Prostate gland (tissue), 2 donors: ENCODE measurements around the gene YARS1. TPM values are rescaled to one million over a fixed set of nuclear protein-coding genes. Genes with fewer than 3 reads are reported as not detected.

Experiments
- DNase-seq: peaks from one replicate; pipeline ENCODE4 v3.0.0-alpha.2; 2019; ENCODE audit warnings: low spot score
- H3K27ac ChIP-seq, 2 donors: fragments of 200-600 bp; sonication (generic); 2 replicates each; pipeline ENCODE4 v1.5.1; 2017 to 2019
- H3K27me3 ChIP-seq: fragments of 200-600 bp; sonication (generic); replicated peaks from 2 replicates; pipeline ENCODE4 v1.5.1; 2019; ENCODE audit not compliant: insufficient read depth
- H3K36me3 ChIP-seq, 2 donors: fragments of 200-600 bp; sonication (generic); 1 replicate in 1 of 2; 2 replicates in 1 of 2; pipeline versions ENCODE4 v1.5.1 to v1.8.1; 2017 to 2019
- H3K4me1 ChIP-seq: fragments of 200-600 bp; sonication (generic); replicated peaks from 2 replicates; pipeline ENCODE4 v1.5.1; 2019
- H3K4me3 ChIP-seq, 2 donors: fragments of 200-600 bp; sonication (generic); 2 replicates each; pipeline ENCODE4 v1.5.1; 2017 to 2019
- H3K9me3 ChIP-seq: fragments of 200-600 bp; sonication (generic); 2 replicates; pipeline ENCODE4 v1.5.1; 2017
- POLR2A ChIP-seq: fragments of 450-650 bp; IDR thresholded peaks from one replicate; pipeline ENCODE4 v1.6.1; 2016; ENCODE audit warnings: antibody characterized with exemption, mild to moderate bottlenecking
- POLR2AphosphoS5 ChIP-seq: sonication (generic); formaldehyde crosslinking; IDR thresholded peaks from one replicate; pipeline ENCODE4 v1.6.1; 2017; ENCODE audit warnings: antibody characterized with exemption
- whole genome bisulfite sequencing: methylation state at CpG from one replicate; pipeline ENCODE4 v1.1.5; 2018; 5-methylcytosine and 5-hydroxymethylcytosine counted together
- intact Hi-C: fragments of 100-400 bp; cut with DNase I; formaldehyde crosslinking; loops from one replicate; pipeline ENCODE4 v1.14.2; 2022
- total RNA-seq, 2 donors: library from RNA; depleted of rRNA; stranded (reverse); fragments of >200 nt; gene quantifications; one replicate each; pipeline ENCODE4 v1.1.0, GENCODE V29; 2016
- TF ChIP-seq, protein P1 (sequence below), 4 experiments: fragments of 200-600 bp in 2 of 4; fragments of 450-650 bp in 2 of 4; sonication (generic) in 2 of 4; IDR thresholded peaks; 1 replicate in 3 of 4; 2 replicates in 1 of 4; pipeline ENCODE4 v1.5.1; 2016 to 2019; ENCODE audit warnings: antibody characterized with exemption in 4 of 4, mild to moderate bottlenecking in 2 of 4, moderate library complexity in 2 of 4

Gene YARS1
- 10 to 100 TPM; 32.0 to 63.5 TPM for total RNA-seq

DNA sequence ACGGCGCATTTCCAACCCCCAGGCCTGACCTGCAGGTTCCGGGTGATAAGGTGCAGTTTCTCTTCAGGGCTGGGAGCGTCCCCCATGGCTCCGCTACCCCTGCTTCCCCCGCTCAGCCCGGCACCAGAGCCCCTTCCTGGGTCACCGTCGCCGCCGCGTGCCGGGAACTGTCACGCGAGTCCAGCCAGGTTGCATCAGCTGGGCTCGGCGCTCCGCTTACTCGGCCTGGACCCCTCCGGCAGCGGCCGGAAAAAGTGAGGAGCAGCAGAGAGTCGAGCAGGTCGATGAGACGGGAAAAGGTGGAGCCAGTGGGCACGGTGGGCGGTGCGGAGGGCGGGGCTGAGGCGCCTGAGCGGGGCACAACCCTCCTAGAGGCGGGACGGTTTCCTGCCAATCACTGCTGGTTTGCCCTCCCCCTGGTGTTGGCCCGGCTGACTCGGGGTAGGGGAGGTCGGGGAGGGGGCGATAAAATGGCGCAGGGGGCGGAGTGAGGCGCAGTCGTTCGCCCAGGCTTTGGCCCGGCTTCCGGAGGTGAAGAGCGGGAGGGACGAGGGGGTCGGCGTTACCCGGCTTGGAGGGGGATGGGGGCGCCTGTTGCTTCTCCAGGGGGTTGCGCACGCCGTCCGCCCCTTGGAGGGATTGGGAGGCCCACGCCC, at the start of gene YARS1, which contains the start of gene S100PBP:
TSS of gene YARS1 (minus strand) at position 200 of the 656 bp plus-strand sequence. CDS start at position 86, 114 bp downstream.
TSS of gene S100PBP (plus strand) at position 495 of the 656 bp plus-strand sequence. CDS start 8,447 bp downstream, outside the sequence.
- intact Hi-C loops, result no loop called here
- H3K36me3 ChIP-seq, result no peaks in the 10 kb centered on the region
- H3K27ac ChIP-seq, result peak within 1 kb of the TSS; percentile 96 to 99

DNA sequence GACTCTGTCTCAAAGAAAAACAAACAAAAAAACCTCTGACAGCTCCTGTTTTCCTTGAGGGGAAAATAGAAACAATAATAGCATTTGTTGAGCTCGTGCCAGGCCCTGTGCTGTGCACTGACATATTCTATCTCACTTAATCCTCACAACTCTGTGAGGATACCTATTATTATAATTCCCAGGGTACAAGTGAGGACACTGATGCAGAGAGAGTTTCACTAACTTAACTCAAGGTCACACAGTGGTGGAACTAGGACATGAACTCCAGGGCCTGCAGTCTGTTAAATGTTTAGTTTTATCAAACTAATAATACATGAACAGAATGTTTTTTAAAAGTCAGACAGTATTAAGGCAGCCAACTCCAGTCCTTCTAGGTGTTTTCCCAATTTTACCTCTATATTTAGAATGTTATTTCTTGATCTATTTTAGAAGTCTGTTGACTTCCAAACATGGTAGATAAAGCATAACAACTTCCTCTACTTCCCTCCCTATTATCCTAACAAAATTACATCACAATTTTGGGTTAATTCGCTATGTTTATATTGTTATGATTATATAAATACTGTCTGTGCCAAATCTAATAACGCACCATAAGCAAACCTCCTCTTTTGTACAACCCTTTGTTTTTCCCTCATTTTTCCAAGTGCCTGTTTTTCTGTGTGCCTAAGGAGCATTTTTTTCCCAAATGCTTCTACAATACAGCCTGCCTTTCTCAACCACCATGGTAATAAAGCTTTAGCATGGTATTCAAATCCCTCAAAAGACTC, 48.7 kb upstream of the YARS1 start:
- Histone ChIP-seq H3K36me3 (no peaks in the 10 kb centered on the region), H3K4me1 (peaks cover 4% of the 10 kb centered on the region)

More for the DNA sequence above, at the start of gene YARS1, which contains the start of gene S100PBP:
- Histone ChIP-seq H3K9me3 (no peaks in the 10 kb centered on the region), H3K4me1 (no peaks in the 10 kb centered on the region), H3K4me3 (peak within 1 kb of the TSS; percentile 72 to 95), H3K27me3 (no peaks in the 10 kb centered on the region)
- DNase-seq, result peak; percentile 99
- WGBS, result under 1% methylated on average over 55 of the region's 55 CpGs
- TF ChIP-seq POLR2A (peak; percentile 68), POLR2AphosphoS5 (peak; percentile 99)
- TF ChIP-seq, protein P1, sequence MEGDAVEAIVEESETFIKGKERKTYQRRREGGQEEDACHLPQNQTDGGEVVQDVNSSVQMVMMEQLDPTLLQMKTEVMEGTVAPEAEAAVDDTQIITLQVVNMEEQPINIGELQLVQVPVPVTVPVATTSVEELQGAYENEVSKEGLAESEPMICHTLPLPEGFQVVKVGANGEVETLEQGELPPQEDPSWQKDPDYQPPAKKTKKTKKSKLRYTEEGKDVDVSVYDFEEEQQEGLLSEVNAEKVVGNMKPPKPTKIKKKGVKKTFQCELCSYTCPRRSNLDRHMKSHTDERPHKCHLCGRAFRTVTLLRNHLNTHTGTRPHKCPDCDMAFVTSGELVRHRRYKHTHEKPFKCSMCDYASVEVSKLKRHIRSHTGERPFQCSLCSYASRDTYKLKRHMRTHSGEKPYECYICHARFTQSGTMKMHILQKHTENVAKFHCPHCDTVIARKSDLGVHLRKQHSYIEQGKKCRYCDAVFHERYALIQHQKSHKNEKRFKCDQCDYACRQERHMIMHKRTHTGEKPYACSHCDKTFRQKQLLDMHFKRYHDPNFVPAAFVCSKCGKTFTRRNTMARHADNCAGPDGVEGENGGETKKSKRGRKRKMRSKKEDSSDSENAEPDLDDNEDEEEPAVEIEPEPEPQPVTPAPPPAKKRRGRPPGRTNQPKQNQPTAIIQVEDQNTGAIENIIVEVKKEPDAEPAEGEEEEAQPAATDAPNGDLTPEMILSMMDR (IDR thresholded peaks at IDR 0.05), result peak in 2 of 4 experiments; percentile 41 to 60

DNA sequence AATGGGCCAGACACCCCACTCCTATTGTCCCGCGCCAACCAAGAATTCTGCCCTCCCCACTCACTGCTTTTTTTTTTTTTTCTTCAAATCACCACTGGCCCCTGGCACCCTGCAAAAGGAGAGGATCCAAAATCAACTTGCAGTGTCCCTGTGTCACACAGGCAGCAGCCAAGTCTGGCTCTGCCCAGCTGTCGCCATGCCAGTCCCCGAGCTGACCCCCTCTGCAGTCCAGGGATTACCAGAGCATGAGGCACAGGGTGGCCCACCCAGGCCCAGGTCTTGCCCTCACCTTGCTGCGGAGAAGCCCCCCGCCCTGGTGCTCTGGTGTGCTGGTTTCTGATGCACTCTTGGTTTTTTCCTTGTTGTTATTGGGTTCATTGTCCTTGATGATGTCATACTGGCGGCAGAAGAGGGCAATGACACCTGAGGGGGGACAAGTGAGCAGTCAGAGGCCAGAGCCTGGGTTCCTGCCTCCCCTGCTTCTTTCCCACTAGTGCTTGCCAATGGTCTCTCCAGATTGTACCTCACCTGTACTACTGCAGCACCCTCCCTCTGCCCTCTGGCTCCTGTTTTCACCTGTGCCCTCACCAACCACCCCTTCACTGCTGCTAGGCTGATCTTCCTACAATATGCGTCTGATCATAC, 47.3 kb upstream of the YARS1 start:
- 93% methylated on average over 8 of the region's 8 CpGs for whole genome bisulfite sequencing
- Histone ChIP-seq H3K4me3 (no peak overlapping the region), H3K4me1 (no peaks in the 10 kb centered on the region), H3K27ac (no peak overlapping the region), H3K36me3 (no peaks in the 10 kb centered on the region), H3K9me3 (no peaks in the 10 kb centered on the region), H3K27me3 (no peaks in the 10 kb centered on the region)
- intact Hi-C loops, result no loop called here
- TF ChIP-seq POLR2AphosphoS5, result no peak
- TF ChIP-seq POLR2A, result no peak
- TF ChIP-seq, protein P1 (IDR thresholded peaks at IDR 0.05), result no peak
- DNase-seq, result no peak

More for the DNA sequence above, 48.7 kb upstream of the YARS1 start:
- H3K27me3 ChIP-seq, result no peaks in the 10 kb centered on the region
- 53% methylated on average over 3 of the region's 3 CpGs for WGBS
- no peak overlapping the region for H3K4me3 ChIP-seq
- intact Hi-C loops, result no loop called here
- H3K27ac ChIP-seq, result no peak overlapping the region
- no peaks in the 10 kb centered on the region for H3K9me3 ChIP-seq
- no peak for DNase-seq
- no peak for TF ChIP-seq POLR2A
- TF ChIP-seq, protein P1 (IDR thresholded peaks at IDR 0.05), result no peak

- DNase-seq, result no peak
- H3K36me3 ChIP-seq, result no peaks in the 10 kb centered on the region
- H3K9me3 ChIP-seq, result no peaks in the 10 kb centered on the region
- 93% methylated on average over 1 of the region's 1 CpG for WGBS
- H3K4me3 ChIP-seq, result no peak overlapping the region
- no peak overlapping the region for H3K27ac ChIP-seq
- H3K27me3 ChIP-seq, result no peaks in the 10 kb centered on the region
- intact Hi-C loops, result no loop called here
- TF ChIP-seq POLR2AphosphoS5, result no peak
- H3K4me1 ChIP-seq, result no peaks in the 10 kb centered on the region
These were observed 46.7 kb upstream of the YARS1 start for GRCh38 chr1:32863881-32864245.

- intact Hi-C loops, result no loop called here
- no peak for DNase-seq
- Histone ChIP-seq H3K4me3 (no peak overlapping the region), H3K9me3 (no peaks in the 10 kb centered on the region), H3K27ac (no peak overlapping the region), H3K4me1 (no peaks in the 10 kb centered on the region), H3K27me3 (no peaks in the 10 kb centered on the region), H3K36me3 (no peaks in the 10 kb centered on the region)
- WGBS, result 89% methylated on average over 4 of the region's 4 CpGs
- TF ChIP-seq, protein P1 (IDR thresholded peaks at IDR 0.05), result no peak
- TF ChIP-seq POLR2A (no peak), POLR2AphosphoS5 (no peak)
These were observed 46.2 kb upstream of the YARS1 start for GRCh38 chr1:32863218-32863880.
